Ishikawa (cell line): ENCODE data around the gene MSLN.

Experiments
- CEBPB ChIP-seq: IDR thresholded peaks from 2 replicates; pipeline ENCODE4 v1.6.1; 2012
- CREB1 ChIP-seq: IDR thresholded peaks from 2 replicates; pipeline ENCODE4 v1.6.1; 2012; ENCODE audit warnings: low read depth
- EGR1 ChIP-seq: IDR thresholded peaks from 2 replicates; pipeline ENCODE4 v1.6.1; 2012
- EP300 ChIP-seq: IDR thresholded peaks from 2 replicates; pipeline ENCODE4 v1.6.1; 2012; ENCODE audit warnings: borderline replicate concordance
- FOXM1 ChIP-seq: IDR thresholded peaks from 2 replicates; pipeline ENCODE4 v1.6.1; 2012; ENCODE audit warnings: low read depth, borderline replicate concordance
- NFIC ChIP-seq: IDR thresholded peaks from 2 replicates; pipeline ENCODE4 v1.6.1; 2012
- RAD21 ChIP-seq: IDR thresholded peaks from 2 replicates; pipeline ENCODE4 v1.6.1; 2012; ENCODE audit warnings: low read depth
- REST ChIP-seq: IDR thresholded peaks from 2 replicates; pipeline ENCODE4 v1.6.1; 2012; ENCODE audit warnings: low read depth, mild to moderate bottlenecking
- TAF1 ChIP-seq: IDR thresholded peaks from 2 replicates; pipeline ENCODE4 v1.6.1; 2012; ENCODE audit warnings: low read depth, mild to moderate bottlenecking
- TCF12 ChIP-seq: IDR thresholded peaks from 2 replicates; pipeline ENCODE4 v1.6.1; 2012; ENCODE audit warnings: low read depth
- YY1 ChIP-seq: IDR thresholded peaks from 2 replicates; pipeline ENCODE4 v1.6.1; 2012; ENCODE audit warnings: low read depth
- ZBTB7A ChIP-seq: IDR thresholded peaks from 2 replicates; pipeline ENCODE4 v1.6.1; 2012; ENCODE audit warnings: low read depth
- TF ChIP-seq, protein P1 (sequence below): IDR thresholded peaks from 2 replicates; pipeline ENCODE4 v1.6.1; 2012

MSLN gene

GRCh38 chr16:733382-734207 is 26.9 kb upstream of the MSLN start:
- no peak for TF ChIP-seq CREB1
- no peak for TF ChIP-seq EGR1
- no peak for TF ChIP-seq REST
- no peak for TF ChIP-seq NFIC
- TF ChIP-seq, protein P1, sequence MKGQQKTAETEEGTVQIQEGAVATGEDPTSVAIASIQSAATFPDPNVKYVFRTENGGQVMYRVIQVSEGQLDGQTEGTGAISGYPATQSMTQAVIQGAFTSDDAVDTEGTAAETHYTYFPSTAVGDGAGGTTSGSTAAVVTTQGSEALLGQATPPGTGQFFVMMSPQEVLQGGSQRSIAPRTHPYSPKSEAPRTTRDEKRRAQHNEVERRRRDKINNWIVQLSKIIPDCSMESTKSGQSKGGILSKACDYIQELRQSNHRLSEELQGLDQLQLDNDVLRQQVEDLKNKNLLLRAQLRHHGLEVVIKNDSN: no peak
- TF ChIP-seq TAF1: no peak
- TF ChIP-seq TCF12: no peak

- TF ChIP-seq TAF1: no peak
- no peak for TF ChIP-seq EGR1
- TF ChIP-seq CREB1: no peak
- no peak for TF ChIP-seq EP300
- TF ChIP-seq, protein P1: no peak
- TF ChIP-seq YY1: no peak
- no peak for TF ChIP-seq CEBPB
- TF ChIP-seq TCF12: no peak
- TF ChIP-seq NFIC: no peak
Measured at GRCh38 chr16:734208-734980, 26.1 kb upstream of the MSLN start.

GRCh38 chr16:734981-735881 is 25.3 kb upstream of the MSLN start:
- TF ChIP-seq EGR1 (no peak), CEBPB (no peak), TAF1 (no peak), NFIC (no peak)
- TF ChIP-seq, protein P1: no peak

DNA sequence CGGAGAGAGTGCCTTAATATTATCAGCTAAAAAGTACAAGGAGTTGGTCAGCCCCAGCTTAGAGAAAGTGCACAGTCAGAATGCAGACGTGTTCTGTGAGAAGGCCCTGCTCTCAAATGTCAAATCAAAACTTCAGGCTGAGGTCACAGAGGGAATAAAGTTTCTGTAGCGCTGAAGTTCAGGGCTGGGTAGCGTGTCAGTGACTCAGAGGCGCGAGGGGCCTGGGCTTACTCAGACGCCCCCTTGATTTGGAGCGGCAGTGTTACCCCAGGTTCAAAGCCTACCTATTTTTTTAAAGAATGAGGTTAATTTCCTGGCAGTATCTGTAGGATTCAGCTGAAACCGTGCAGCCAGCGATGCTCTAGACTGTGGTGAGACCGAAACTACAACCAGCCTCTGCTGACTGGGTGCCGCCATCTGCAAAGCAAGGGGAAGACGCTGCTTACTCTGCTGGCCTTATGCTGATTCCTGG is 24.5 kb upstream of the MSLN start:
- TF ChIP-seq NFIC (no peak), REST (no peak), YY1 (no peak), RAD21 (no peak)

- TF ChIP-seq YY1: no peak
- no peak for TF ChIP-seq RAD21
- TF ChIP-seq CREB1: no peak
- no peak for TF ChIP-seq ZBTB7A
- no peak for TF ChIP-seq CEBPB
- TF ChIP-seq EGR1: no peak
- no peak for TF ChIP-seq FOXM1
- no peak for TF ChIP-seq EP300
- no peak for TF ChIP-seq TCF12
Measured at GRCh38 chr16:736936-737481, 23.5 kb upstream of the MSLN start.
